GM10847 (cell line): ENCODE measurements around the gene HSCB.

ENCODE experiments used
- POLR2A ChIP-seq: IDR thresholded peaks from 2 replicates; pipeline ENCODE4 v1.6.1; 2011; ENCODE audit not compliant: insufficient read length; ENCODE audit errors: extremely low read depth

The HSCB gene, protein sequence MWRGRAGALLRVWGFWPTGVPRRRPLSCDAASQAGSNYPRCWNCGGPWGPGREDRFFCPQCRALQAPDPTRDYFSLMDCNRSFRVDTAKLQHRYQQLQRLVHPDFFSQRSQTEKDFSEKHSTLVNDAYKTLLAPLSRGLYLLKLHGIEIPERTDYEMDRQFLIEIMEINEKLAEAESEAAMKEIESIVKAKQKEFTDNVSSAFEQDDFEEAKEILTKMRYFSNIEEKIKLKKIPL

DNA sequence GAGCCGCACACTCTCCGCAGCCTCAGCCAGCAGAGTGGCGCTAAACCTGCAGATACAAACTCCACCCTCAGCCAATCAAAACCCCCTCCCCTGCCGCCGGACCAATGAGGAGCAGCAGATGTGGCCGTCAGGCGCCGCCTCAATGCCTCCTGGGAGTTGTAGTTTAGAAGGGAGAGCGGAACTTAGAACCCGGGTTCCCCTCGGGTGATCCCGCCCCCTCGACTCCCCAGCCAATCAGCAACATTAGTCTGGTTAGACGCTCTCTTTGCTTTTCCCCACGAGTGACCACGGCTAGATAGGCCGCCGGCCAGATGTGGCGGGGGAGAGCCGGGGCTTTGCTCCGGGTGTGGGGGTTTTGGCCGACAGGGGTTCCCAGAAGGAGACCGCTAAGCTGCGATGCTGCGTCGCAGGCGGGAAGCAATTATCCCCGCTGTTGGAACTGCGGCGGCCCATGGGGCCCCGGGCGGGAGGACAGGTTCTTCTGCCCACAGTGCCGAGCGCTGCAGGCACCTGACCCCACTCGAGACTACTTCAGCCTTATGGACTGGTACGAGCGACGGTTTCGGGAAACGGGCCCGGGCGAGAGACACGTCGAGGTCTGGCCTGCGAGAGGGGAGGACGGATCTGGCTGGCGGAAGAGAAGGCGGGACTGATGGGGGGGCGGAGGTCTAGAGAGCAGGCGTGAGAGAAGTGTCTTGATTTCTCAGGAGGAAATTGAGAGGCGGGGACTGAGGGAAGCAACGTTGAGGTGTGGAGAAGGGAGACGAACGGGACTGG, at the start of gene HSCB, which contains the start of gene CHEK2:
Gene HSCB (plus strand): TSS at position 255 of the 777 bp plus-strand sequence. CDS start 57 bp downstream, at position 312.
Gene CHEK2 (minus strand): TSS at position 36 of the 777 bp plus-strand sequence. CDS start 7,099 bp downstream, outside the sequence.
- peak; percentile 80 for TF ChIP-seq POLR2A

DNA sequence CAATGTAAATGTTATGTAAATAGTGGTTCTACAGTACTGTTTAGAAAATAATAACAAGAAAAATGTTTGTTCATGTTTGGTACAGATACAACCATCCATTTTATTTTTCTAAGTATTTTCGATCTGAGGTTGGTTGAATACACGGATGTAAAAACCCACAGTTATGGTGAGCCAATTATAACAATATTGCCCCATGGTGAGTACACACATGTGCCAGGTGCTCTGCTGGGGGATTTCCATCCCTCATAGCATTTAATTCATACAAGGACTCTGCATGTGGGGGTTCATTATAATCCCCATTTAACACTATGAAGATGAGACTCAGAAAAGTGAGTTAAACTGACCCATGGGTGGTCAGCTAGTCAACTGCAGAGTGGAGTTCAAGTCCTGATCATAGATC, 38.9 kb upstream of the HSCB start:
- no peak for TF ChIP-seq POLR2A

DNA sequence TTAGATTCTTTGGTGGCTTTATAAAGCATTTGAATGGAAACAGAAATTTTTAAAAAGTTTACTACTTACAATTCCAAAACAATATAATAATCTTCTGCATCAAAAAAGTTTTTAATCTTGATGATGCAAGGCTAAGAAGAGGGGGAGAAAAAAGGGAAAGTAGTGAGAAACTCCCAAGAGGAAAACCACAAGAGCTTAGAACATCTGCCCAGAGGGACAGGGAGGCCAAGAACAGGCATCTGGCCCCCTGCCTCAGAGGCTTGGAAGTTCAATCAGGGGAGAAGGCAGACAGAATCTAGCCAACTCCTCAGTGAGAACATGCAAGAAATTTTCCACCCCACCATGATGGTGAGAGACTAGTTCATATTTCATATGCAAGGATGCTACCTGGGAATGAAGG, 38.4 kb upstream of the HSCB start:
- TF ChIP-seq POLR2A: no peak

DNA sequence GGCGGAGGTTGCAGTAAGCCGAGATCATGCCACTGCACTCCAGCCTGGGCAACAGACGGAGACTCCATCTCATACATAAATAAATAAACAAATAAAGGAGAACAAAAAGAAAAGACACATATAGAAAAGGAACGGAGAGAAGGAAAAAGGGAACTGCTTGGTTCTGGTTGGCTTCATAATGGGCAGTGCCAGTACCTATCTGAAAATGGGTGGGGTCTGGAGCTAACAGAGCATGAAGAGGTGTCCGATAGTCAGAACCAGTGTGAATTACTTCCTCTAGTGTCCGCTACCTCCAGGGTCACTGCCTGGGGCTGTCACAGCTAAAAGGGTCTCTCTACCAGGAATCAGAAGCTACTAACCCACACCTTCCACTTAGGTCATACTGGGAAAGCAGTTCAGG, 35.0 kb upstream of the HSCB start:
- TF ChIP-seq POLR2A: no peak

DNA sequence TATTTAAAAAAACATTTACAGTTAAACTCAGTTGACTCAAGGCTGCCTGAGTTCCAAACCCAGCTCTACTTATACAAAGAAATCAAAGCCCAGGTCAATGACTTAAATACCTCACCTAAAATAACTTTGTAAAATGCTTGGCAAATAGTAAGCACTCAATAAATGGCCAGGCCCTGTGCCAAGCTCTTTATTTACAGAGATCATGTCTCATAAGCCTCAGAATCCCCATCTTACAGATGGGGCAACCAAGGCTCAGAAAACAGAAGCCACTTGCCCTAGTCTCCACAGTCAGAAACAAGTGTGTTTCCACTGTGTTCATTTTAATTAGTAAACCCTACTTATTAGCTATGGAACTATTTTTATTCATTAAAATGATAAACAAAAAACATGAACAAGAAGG, 31.7 kb upstream of the HSCB start:
- TF ChIP-seq POLR2A: no peak

DNA sequence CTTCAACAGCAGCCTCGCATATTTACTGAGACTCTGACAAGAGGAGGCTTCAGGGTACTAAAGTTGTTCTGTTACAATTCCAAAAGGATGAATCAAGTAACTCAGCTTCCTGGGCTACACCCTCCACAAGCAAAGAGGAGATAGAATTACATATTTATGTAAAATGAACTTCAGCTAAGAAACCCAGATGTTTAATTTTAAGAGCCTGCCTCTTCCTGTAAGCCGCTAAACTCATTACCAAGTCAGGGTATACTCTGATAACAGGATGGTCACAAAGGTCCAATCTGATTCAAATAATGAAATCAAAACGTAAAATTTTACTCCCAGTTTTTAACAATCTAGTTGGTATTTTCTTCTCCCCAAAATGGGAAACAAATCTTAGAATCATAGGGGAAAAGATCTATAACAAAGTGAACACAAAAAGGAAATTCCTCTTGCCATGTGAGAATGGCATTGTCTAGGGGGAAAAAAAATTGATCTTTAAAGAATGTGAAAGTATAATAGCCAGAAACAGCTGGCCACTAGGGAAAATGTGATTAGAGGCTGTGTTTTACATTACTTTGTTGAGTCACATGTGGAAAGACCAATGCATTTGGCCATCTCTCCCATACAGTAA, 31.2 kb upstream of the HSCB start:
- TF ChIP-seq POLR2A: no peak

DNA sequence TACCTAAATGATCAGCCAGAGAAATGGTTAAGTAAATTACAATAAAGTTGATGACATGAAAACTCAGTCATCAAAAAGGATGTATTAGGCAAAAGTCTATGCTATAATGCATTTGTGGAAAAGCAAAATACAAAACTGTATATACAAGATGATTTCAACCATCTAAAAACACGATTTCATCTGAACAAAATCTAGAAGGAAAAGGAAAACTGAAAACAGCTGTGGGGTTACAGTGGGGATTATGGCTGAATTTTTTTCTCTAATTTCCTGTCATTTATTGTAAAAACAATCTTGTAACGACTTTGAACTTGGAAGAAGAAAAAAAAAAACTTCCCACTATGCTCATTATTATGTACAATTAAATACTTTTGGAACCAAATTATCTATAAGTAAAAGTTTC, 30.5 kb upstream of the HSCB start:
- TF ChIP-seq POLR2A: no peak

DNA sequence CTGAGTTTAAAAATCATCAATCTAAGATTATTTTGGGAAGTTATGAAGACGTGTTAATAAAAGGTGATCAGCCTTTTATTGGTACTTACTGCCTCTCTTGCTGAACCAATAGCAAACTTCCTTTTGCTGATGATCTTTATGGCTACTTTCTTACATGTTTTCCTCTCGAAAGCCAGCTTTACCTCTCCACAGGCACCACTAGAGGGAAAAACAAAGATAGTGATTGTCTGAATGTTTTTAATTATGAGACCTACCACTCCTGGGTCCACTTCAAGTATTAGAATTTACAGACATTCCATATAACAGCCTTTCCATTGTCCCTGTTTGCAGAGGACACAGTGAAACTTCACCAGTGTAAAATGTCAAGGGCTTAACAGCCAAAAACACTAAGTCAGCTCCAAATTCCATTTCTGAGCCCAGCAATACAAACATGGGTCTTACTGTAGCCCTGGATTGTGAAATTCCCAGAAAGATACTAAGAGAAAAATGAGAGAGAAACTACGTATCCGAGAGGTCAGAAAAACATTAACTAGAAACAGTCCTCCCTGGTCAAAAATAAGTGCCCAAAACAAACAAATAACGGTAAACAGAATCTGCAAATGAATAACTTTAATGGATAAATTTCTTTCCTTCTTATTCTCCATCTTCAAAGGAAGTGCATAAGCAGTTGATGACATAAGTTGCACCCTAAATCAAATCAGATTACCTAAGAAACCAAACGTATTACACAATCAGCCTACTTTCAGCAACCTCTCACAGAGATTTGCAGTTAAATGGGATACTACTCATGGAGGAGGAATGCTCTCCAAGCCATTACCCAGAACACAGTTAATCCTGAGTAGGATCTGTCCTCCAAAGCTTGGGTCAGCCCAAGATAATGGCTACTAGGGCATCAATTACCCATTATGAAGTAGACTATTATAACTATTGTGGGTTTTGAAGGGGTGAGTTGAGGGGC, 29.7 kb upstream of the HSCB start:
- no peak for TF ChIP-seq POLR2A

DNA sequence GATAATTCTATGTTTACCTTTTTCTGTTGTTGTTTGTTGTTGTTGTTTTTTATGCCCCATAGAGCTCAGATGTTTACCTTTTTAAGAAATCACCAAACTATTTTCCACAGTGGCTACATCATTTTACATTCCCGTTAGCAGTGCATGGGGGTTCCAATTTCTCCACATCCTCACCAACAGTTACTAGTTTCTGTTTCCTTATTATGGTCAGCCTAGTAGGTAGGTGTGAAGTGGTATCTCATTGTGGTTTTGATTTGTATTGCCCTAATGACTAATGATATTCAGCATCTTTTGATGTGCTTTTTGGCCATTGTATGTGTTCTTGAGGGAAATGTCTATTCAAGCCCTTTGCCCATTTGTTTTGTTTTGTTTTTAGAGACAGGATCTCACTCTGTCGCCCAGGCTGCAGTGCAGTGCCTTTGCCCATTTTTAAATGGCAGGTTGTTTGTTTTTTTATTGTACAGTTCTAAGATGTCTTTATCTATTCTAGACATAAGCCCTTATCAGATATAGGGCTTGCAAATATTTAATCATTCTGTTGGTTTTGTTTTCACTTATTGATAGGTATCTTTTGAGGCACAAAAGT, 27.7 kb upstream of the HSCB start:
- TF ChIP-seq POLR2A: no peak

DNA sequence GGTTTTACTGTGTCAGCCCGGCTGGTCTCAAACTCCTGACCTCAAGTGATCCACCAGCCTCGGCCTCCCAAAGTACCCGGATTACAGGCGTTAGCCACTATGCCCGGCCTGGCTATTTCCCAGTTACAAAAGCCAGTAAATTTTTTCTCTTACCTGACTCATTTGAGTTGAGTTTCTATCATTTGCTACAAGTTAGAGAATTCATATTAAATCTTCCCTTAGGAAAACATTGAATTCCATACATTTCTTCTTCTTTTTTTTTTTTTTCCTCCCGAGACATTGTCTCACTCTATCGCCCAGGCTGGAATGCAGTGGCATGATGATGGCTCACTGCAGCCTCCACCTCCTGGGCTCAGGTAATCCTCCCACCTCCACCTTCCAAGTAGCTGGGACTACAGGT, 26.2 kb upstream of the HSCB start:
- TF ChIP-seq POLR2A: no peak

DNA sequence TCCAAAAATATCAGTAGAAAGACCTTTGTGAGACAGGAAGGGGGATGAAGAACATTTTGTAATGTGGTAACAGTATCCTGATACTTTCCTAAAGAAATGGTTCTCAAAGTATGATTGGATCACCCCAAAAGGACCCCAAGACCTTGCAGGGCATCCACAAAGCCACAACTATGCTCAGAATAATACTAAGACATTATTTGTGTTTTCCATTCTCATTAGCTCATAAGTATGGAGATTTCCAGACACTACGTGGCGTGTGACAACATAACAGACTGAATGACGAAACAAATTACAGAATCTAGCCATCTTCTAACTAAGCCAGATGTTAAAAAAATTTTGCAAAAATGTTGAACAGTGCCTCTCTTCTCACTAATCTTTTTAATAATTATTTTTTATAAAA, 25.2 kb upstream of the HSCB start:
- no peak for TF ChIP-seq POLR2A

DNA sequence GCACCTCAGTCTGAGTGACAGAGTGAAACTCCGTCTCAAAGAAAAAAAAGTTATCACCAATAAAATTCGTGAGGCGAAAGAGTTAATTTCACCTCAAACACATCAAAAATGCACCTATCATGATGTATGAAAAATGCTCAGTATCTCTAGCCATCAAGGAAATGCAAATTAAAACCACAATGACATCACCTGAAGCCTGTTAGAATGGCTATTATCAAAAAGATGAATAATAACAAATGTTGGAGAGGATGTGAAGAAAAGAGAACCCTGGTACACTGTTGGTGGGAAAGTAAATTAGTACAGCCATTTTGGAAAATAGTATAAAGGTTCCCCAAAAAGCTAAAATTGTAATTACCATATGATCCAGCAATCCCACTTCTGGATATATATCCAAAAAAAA, 23.8 kb upstream of the HSCB start:
- no peak for TF ChIP-seq POLR2A

DNA sequence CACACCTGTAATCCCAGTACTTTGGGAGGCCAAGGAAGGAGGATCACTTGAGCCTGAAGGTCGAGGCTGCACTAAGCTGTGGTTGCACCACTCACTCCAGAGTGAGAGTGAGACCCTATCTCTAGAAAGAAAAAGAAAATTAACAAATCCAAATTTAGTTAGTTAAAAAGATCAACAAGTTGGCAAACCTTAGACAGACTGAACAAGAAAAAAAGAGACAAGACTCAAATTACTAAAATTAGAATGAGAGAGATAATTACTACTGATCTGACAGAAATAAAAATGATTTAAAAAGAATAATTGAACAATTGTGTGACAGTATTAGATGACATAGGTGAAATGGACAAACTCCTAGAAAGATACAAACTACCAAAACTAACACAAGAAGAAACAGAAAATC, 13.8 kb upstream of the HSCB start:
- no peak for TF ChIP-seq POLR2A

DNA sequence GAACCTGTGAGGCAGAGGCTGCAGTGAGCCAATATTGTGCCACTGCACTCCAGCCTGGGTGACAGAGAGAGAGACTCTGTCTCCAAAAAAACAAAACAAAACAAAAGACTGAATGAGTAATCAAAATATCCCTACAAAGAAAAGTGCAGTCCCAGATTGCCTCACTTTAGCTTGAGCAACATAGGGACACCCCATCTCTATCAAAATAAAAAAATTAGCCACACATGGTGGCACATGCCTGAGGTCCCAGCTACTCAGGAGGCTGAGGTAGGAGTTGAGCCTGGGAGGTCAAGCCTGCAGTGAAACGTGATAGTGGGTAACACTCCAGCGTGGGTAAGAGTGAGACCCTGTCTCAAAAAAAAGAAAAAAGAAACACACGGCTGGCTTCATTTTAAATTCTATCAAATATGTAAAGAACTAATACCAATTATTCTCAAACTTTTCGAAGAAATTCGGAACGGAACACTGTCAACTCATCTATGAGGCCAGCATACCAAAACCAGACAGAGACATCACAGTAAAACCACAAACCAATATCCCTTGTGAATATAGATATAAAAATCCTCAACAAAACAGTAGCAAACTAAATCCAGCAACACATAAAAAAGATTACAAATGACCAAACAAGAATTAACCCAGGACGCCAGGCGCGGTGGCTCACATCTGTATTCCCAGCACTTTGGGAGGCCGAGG, 13.1 kb upstream of the HSCB start:
- TF ChIP-seq POLR2A: no peak
